H1 (cell line): ENCODE results near the gene TGFBR2. TPM values are rescaled to one million over a fixed set of nuclear protein-coding genes. Genes with fewer than 3 reads are reported as not detected.

Source experiments
- SAP30 ChIP-seq: fragments of 300-600 bp; sonication (generic); IDR thresholded peaks from 2 replicates; pipeline ENCODE4 v1.7.1; 2012; ENCODE audit warnings: low read length, moderate library complexity, mild to moderate bottlenecking, inconsistent platforms; ENCODE audit not compliant: insufficient read depth, insufficient replicate concordance
- SIX5 ChIP-seq: IDR thresholded peaks from 2 replicates; pipeline ENCODE4 v1.6.1; 2011; ENCODE audit warnings: mild to moderate bottlenecking, low read depth, low read length
- polyA plus RNA-seq, 7 experiments: library from polyadenylated mRNA; depleted of rRNA in 3 of 7; stranded (reverse) in 5 of 7; unstranded in 2 of 7; fragments of >200 nt in 5 of 7; fragments of 200-250 nt in 2 of 7; gene quantifications; 1 replicate in 5 of 7; 2 replicates in 1 of 7; 4 replicates in 1 of 7; pipeline versions ENCODE4 v1.2.1 to v1.2.3, GENCODE V29; 2011 to 2013; ENCODE audit warnings: missing spikeins in 2 of 7, mixed read lengths in 2 of 7
- total RNA-seq: library from RNA; stranded (reverse); fragmentation: NEBNext Ultra II Directional; extraction: Animal tissue kit (Norgen Biotek cat#: 25700); gene quantifications from 2 replicates; pipeline ENCODE4 v1.2.1, GENCODE V29; 2021
- TF ChIP-seq, protein P1 (sequence below): fragments of 300-600 bp; sonication (generic); IDR thresholded peaks from 2 replicates; pipeline ENCODE4 v1.7.1; 2012; ENCODE audit warnings: low read length, moderate library complexity, mild to moderate bottlenecking, inconsistent platforms; ENCODE audit not compliant: insufficient replicate concordance
- TF ChIP-seq, protein P2 (sequence below): IDR thresholded peaks from 2 replicates; pipeline ENCODE4 v1.6.1; 2012; ENCODE audit warnings: inconsistent platforms

Gene TGFBR2
- total and polyA plus RNA-seq, 2 of the 8 experiments (the other 6 are each of a cell fraction or from before 2014, with no cell fraction given), result 4.2 to 7.4 TPM

GRCh38 chr3:30643763-30644462 is 37.5 kb downstream of the TGFBR2 start (continued):
- TF ChIP-seq, protein P1, sequence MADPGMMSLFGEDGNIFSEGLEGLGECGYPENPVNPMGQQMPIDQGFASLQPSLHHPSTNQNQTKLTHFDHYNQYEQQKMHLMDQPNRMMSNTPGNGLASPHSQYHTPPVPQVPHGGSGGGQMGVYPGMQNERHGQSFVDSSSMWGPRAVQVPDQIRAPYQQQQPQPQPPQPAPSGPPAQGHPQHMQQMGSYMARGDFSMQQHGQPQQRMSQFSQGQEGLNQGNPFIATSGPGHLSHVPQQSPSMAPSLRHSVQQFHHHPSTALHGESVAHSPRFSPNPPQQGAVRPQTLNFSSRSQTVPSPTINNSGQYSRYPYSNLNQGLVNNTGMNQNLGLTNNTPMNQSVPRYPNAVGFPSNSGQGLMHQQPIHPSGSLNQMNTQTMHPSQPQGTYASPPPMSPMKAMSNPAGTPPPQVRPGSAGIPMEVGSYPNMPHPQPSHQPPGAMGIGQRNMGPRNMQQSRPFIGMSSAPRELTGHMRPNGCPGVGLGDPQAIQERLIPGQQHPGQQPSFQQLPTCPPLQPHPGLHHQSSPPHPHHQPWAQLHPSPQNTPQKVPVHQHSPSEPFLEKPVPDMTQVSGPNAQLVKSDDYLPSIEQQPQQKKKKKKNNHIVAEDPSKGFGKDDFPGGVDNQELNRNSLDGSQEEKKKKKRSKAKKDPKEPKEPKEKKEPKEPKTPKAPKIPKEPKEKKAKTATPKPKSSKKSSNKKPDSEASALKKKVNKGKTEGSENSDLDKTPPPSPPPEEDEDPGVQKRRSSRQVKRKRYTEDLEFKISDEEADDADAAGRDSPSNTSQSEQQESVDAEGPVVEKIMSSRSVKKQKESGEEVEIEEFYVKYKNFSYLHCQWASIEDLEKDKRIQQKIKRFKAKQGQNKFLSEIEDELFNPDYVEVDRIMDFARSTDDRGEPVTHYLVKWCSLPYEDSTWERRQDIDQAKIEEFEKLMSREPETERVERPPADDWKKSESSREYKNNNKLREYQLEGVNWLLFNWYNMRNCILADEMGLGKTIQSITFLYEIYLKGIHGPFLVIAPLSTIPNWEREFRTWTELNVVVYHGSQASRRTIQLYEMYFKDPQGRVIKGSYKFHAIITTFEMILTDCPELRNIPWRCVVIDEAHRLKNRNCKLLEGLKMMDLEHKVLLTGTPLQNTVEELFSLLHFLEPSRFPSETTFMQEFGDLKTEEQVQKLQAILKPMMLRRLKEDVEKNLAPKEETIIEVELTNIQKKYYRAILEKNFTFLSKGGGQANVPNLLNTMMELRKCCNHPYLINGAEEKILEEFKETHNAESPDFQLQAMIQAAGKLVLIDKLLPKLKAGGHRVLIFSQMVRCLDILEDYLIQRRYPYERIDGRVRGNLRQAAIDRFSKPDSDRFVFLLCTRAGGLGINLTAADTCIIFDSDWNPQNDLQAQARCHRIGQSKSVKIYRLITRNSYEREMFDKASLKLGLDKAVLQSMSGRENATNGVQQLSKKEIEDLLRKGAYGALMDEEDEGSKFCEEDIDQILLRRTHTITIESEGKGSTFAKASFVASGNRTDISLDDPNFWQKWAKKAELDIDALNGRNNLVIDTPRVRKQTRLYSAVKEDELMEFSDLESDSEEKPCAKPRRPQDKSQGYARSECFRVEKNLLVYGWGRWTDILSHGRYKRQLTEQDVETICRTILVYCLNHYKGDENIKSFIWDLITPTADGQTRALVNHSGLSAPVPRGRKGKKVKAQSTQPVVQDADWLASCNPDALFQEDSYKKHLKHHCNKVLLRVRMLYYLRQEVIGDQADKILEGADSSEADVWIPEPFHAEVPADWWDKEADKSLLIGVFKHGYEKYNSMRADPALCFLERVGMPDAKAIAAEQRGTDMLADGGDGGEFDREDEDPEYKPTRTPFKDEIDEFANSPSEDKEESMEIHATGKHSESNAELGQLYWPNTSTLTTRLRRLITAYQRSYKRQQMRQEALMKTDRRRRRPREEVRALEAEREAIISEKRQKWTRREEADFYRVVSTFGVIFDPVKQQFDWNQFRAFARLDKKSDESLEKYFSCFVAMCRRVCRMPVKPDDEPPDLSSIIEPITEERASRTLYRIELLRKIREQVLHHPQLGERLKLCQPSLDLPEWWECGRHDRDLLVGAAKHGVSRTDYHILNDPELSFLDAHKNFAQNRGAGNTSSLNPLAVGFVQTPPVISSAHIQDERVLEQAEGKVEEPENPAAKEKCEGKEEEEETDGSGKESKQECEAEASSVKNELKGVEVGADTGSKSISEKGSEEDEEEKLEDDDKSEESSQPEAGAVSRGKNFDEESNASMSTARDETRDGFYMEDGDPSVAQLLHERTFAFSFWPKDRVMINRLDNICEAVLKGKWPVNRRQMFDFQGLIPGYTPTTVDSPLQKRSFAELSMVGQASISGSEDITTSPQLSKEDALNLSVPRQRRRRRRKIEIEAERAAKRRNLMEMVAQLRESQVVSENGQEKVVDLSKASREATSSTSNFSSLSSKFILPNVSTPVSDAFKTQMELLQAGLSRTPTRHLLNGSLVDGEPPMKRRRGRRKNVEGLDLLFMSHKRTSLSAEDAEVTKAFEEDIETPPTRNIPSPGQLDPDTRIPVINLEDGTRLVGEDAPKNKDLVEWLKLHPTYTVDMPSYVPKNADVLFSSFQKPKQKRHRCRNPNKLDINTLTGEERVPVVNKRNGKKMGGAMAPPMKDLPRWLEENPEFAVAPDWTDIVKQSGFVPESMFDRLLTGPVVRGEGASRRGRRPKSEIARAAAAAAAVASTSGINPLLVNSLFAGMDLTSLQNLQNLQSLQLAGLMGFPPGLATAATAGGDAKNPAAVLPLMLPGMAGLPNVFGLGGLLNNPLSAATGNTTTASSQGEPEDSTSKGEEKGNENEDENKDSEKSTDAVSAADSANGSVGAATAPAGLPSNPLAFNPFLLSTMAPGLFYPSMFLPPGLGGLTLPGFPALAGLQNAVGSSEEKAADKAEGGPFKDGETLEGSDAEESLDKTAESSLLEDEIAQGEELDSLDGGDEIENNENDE, result no peak
- TF ChIP-seq, protein P2, sequence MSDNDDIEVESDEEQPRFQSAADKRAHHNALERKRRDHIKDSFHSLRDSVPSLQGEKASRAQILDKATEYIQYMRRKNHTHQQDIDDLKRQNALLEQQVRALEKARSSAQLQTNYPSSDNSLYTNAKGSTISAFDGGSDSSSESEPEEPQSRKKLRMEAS, result no peak
- TF ChIP-seq SIX5, result no peak
- TF ChIP-seq SAP30, result no peak
